ENCODE data around the gene TMEM52.

TMEM52 gene

GRCh38 chr1:1956101-1956500, 37.0 kb upstream of the TMEM52 start:
- Mint-ChIP-seq H3K4me3 (no peak overlapping the region), H3K27me3 (peaks cover 28% of the 10 kb centered on the region), H3K36me3 (ENCODE audit: low read depth) (no peaks in the 10 kb centered on the region), H3K27ac (no peak overlapping the region), H3K9me3 (peaks cover 5% of the 10 kb centered on the region), H3K4me1 (ENCODE audit: low read depth) (peaks cover 10% of the 10 kb centered on the region)
- no peak for DNase-seq

DNA sequence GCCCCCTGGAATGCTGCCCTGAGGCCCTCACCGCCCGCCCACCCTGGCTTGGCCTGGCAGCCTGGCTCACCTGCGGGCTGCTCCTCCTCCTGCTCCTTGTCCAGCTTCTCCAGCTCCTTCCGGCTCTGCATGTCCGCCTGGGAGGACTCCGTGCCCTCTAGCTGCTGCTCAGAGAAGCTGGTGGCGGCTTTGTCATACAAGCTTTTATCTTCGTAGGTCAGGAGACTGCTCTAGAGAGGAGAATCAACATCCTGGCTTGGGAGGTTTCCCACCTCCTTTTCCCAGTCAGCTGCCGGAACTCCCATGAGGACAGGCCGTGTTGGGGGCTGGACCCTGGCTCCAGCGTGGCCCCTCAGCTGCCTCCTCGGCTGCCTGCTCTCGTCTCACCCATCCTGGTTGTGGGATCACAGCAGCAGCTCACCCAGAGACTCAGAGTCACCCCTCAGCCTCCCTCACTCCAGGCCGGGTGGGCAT, 36.6 kb upstream of the TMEM52 start:
- Mint-ChIP-seq H3K9me3 (peaks cover 9% of the 10 kb centered on the region), H3K27ac (no peak overlapping the region), H3K4me1 (ENCODE audit: low read depth) (peaks cover 10% of the 10 kb centered on the region), H3K27me3 (peaks cover 23% of the 10 kb centered on the region), H3K36me3 (ENCODE audit: low read depth) (no peaks in the 10 kb centered on the region), H3K4me3 (no peak overlapping the region)
- no peak for DNase-seq

DNA sequence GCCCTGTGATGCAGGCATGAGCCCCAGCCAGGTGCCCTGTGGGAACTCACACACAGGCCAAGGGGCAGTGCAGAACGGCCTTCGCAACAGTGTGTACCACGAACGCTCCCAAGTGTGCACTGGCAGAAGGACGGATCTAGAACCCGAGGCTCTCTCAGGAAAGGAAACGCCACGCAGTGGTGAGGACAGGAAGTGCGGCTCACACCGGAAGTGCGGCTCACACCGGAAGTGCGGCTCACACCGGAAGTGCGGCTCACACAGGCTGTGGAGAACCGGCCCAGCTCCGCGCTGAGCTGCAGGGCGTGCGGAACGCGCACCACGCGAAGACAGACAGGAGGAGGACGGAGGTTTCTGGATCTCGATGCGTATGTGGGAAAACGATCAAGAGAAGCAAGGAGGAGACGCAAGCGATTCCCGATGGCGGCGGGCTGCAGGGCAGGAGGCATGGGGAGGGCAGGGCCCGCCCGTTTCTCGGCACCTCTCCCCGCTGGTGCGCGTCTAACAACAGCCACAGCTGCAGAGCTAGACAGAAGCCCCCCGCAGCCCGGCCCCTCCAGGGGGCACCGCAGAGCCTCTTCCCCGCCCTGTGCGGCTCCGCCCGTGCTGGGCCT, 35.9 kb upstream of the TMEM52 start:
- peaks cover 22% of the 10 kb centered on the region for H3K27me3 Mint-ChIP-seq
- peaks cover 9% of the 10 kb centered on the region for H3K9me3 Mint-ChIP-seq
- H3K4me3 Mint-ChIP-seq = no peak overlapping the region
- peak; percentile 45 for DNase-seq
- H3K27ac Mint-ChIP-seq = no peak overlapping the region
- H3K4me1 Mint-ChIP-seq (ENCODE audit: low read depth) = peaks cover 7% of the 10 kb centered on the region
- no peaks in the 10 kb centered on the region for H3K36me3 Mint-ChIP-seq (ENCODE audit: low read depth)

DNA sequence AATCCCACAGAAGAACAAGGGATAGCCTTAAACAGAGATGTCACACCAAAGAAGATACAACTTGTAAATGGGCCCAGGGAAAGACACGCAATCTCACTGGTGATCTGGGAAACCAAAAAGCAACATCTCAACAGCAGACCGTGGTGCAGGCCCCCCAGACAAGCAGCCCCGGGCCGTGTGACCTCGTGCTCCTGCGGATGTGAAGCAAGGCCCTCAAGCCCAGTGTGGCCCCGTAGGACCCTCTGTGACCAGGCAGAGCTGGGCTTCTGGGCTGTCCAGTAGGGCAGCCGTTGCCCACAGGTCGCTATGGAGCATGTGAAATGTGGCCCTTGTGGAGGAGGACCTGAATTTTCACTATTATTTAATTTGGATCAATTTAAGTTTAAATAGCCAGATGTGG, 34.9 kb upstream of the TMEM52 start:
- H3K36me3 Mint-ChIP-seq (ENCODE audit: low read depth) = no peaks in the 10 kb centered on the region
- H3K4me3 Mint-ChIP-seq = no peak overlapping the region
- peaks cover 9% of the 10 kb centered on the region for H3K9me3 Mint-ChIP-seq
- no peak for DNase-seq
- H3K27me3 Mint-ChIP-seq = peaks cover 20% of the 10 kb centered on the region
- H3K4me1 Mint-ChIP-seq (ENCODE audit: low read depth) = peaks cover 2% of the 10 kb centered on the region
- no peak overlapping the region for H3K27ac Mint-ChIP-seq

DNA sequence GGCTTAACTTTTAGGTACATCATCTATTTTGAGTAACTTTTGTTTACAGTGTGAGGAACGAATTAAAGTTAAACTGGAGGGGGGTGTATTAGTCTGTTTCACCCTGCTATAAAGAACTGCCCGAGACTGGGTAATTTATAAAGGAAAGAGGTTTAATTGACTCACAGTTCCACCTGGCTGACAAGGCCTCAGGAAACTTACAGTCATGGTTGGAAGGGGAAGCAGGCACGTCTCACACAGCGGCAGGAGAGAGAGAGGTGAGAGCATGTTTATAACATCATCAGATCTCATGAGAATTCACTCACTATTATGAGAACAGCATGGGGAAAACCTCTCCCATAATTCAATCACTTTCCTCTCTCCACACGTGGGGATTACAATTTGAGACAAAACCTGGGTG, 31.9 kb upstream of the TMEM52 start:
- Mint-ChIP-seq H3K9me3 (peaks cover 9% of the 10 kb centered on the region), H3K27ac (no peak overlapping the region), H3K27me3 (peaks cover 10% of the 10 kb centered on the region), H3K36me3 (ENCODE audit: low read depth) (no peaks in the 10 kb centered on the region), H3K4me3 (no peak overlapping the region), H3K4me1 (ENCODE audit: low read depth) (peaks cover 2% of the 10 kb centered on the region)
- DNase-seq = no peak

DNA sequence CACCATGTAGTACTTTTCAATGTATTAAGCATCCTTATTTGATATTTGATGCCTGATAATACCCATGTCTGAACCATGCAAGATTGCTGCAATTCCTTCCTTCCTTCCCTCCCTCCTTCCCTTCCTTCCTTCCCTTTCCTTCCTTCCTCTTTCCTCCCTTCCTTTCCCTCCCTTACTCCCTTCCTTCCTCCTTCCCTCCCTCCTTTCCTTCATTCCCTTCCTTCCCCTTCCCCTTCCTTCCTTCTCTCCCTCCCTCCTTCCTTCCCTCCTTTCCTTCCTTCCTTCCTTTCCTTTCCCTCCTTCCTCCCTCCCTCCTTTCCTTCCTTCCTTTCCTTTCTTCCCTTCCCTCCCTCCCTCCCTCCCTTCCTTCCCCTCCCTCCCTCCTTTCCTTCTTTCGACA, 29.7 kb upstream of the TMEM52 start:
- H3K27ac Mint-ChIP-seq = no peak overlapping the region
- peaks cover 9% of the 10 kb centered on the region for H3K9me3 Mint-ChIP-seq
- no peak for DNase-seq
- peaks cover 14% of the 10 kb centered on the region for H3K27me3 Mint-ChIP-seq
- H3K36me3 Mint-ChIP-seq (ENCODE audit: low read depth) = no peaks in the 10 kb centered on the region
- H3K4me1 Mint-ChIP-seq (ENCODE audit: low read depth) = peaks cover 2% of the 10 kb centered on the region
- no peak overlapping the region for H3K4me3 Mint-ChIP-seq

GRCh38 chr1:1947493-1947892, 28.4 kb upstream of the TMEM52 start:
- H3K27me3 Mint-ChIP-seq = peaks cover 14% of the 10 kb centered on the region
- H3K27ac Mint-ChIP-seq = no peak overlapping the region
- no peaks in the 10 kb centered on the region for H3K36me3 Mint-ChIP-seq (ENCODE audit: low read depth)
- no peak for DNase-seq
- H3K4me1 Mint-ChIP-seq (ENCODE audit: low read depth) = peaks cover 2% of the 10 kb centered on the region
- peaks cover 9% of the 10 kb centered on the region for H3K9me3 Mint-ChIP-seq
- no peak overlapping the region for H3K4me3 Mint-ChIP-seq

GRCh38 chr1:1946540-1946939, 27.5 kb upstream of the TMEM52 start:
- Mint-ChIP-seq H3K27me3 (peaks cover 14% of the 10 kb centered on the region), H3K4me1 (ENCODE audit: low read depth) (peaks cover 2% of the 10 kb centered on the region), H3K27ac (no peak overlapping the region), H3K9me3 (peaks cover 8% of the 10 kb centered on the region), H3K36me3 (ENCODE audit: low read depth) (no peaks in the 10 kb centered on the region), H3K4me3 (no peak overlapping the region)
- no peak for DNase-seq

DNA sequence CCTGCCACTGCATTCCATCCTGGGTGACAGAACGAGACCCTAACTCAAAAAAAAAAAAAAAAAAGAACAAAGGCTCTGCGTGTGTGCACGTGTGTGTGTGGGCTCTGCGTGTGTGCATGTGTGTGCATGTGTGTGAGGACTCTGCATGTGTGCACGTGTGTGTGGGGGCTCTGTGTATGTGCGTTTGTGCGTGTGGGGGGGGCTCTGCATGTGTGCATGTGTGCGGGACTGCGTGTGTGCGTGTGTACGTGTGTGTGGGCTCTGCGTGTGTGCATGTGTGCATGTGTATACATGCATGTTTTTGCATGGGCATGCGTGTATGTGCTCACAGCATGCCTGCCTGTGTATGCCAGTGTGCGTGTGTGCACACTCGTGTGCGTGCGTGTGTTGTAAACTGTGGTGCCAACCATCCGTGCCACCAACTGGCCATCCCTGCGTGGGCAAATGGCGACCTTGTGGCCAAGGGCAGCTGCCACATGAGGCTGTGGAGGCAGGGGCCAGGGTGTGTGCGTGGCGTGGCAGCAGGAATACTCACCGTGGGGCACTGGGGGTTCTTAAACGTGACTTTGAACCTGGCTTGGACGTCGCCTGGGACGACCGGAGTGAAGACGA, 26.8 kb upstream of the TMEM52 start:
- Mint-ChIP-seq H3K4me1 (ENCODE audit: low read depth) (peaks cover 2% of the 10 kb centered on the region), H3K9me3 (peaks cover 1% of the 10 kb centered on the region), H3K4me3 (no peak overlapping the region), H3K27me3 (peaks cover 14% of the 10 kb centered on the region), H3K27ac (no peak overlapping the region), H3K36me3 (ENCODE audit: low read depth) (no peaks in the 10 kb centered on the region)
- DNase-seq = no peak

DNA sequence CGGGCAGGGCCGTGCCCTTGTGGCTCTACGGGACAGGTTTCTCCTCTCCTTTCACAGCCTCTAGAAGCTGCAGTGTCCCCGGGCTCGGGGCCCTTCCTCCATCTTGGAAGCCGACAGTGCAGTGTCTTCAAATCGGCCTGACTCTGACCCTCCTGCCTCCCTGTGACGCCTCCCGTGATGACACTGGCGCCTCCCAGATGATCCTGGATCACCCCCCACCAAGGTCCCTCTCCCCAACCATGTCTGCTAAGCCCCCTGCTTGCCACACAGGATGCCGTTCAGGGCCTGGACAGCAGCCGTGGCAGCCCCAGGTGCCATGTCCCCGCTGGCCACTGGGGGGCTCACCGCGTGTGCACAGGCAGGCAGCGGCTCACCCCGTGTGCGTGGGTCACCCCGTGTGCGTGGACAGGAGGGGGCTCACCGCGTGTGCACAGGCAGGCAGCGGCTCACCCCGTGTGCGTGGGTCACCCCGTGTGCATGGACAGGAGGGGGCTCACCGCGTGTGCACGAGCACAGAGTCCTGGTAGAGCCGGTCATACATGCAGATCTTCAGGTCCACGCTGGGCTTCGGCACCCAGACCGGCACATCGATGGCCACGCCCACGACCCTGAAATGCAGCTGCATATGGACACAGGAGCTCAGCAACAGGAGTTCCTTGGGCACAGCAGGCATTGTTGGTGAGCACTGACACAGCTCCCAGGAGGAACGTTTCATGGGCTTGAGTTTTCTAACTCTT, 24.9 kb upstream of the TMEM52 start:
- Mint-ChIP-seq H3K27me3 (peaks cover 5% of the 10 kb centered on the region), H3K4me3 (no peak overlapping the region), H3K4me1 (ENCODE audit: low read depth) (peaks cover 2% of the 10 kb centered on the region), H3K9me3 (no peaks in the 10 kb centered on the region), H3K36me3 (ENCODE audit: low read depth) (no peaks in the 10 kb centered on the region), H3K27ac (no peak overlapping the region)
- DNase-seq = peak; percentile 77

GRCh38 chr1:1942753-1943656, 23.9 kb upstream of the TMEM52 start:
- Mint-ChIP-seq H3K9me3 (no peaks in the 10 kb centered on the region), H3K4me1 (ENCODE audit: low read depth) (peaks cover 2% of the 10 kb centered on the region), H3K27me3 (peaks cover 5% of the 10 kb centered on the region), H3K27ac (no peak overlapping the region), H3K4me3 (no peak overlapping the region), H3K36me3 (ENCODE audit: low read depth) (no peaks in the 10 kb centered on the region)
- no peak for DNase-seq

DNA sequence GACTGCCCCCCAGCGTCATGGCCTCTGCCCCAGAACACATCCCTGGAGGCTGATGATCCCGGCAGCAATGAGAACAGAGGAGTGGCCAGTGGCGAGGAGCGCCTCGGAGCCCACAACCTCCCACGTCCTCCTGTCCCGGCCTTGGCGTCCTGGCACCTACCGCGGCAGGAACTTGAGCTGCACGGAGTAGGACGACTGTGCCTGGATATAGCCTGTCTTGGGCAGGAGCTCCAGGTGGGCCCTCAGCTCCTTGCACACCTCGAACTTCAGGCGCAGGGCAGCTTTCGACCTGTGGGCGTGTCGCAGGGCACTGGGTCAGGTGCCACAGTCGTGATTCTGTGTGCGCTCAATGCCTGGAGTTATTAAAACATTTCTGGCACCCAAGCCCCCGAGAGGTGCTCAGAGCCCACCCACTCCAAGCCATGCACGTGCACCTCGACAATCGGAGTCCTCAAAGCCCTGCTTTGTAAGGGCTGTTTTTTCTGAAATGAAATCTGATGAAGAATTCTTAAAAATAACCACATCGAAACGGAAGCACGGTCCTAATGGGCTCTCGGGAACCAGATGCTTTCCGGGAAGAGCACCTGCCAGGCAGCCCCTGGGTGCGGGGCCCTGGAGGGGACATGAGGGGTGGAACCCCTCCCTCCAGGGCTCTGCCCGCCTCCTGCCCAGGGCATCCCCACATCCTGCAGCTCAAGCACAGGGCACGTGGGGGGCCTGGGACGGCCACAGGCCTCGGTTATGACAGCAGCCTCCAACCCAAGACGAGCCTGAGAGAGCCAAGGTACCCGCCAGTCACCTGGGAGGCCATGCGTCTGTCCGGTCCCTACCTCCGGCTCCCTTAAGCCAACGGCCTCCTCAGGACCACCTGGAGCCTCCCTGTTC, 23.0 kb upstream of the TMEM52 start:
- Mint-ChIP-seq H3K4me1 (ENCODE audit: low read depth) (peaks cover 2% of the 10 kb centered on the region), H3K4me3 (no peak overlapping the region), H3K36me3 (ENCODE audit: low read depth) (no peaks in the 10 kb centered on the region), H3K27ac (no peak overlapping the region), H3K27me3 (peaks cover 5% of the 10 kb centered on the region), H3K9me3 (no peaks in the 10 kb centered on the region)
- no peak for DNase-seq

- H3K9me3 Mint-ChIP-seq = no peaks in the 10 kb centered on the region
- H3K27ac Mint-ChIP-seq = no peak overlapping the region
- H3K4me1 Mint-ChIP-seq (ENCODE audit: low read depth) = peaks cover 2% of the 10 kb centered on the region
- DNase-seq = no peak
- H3K4me3 Mint-ChIP-seq = no peak overlapping the region
- peaks cover 5% of the 10 kb centered on the region for H3K27me3 Mint-ChIP-seq
- H3K36me3 Mint-ChIP-seq (ENCODE audit: low read depth) = no peaks in the 10 kb centered on the region
Measured at GRCh38 chr1:1941211-1941841, 22.2 kb upstream of the TMEM52 start.

All from activated T-cell treated with anti-CD3 and anti-CD28 coated beads, Interleukin-2, amount 50 U/mL, for 24 hours (primary cell).